Measurements from ENCODE around the gene SLC30A2.

DNA sequence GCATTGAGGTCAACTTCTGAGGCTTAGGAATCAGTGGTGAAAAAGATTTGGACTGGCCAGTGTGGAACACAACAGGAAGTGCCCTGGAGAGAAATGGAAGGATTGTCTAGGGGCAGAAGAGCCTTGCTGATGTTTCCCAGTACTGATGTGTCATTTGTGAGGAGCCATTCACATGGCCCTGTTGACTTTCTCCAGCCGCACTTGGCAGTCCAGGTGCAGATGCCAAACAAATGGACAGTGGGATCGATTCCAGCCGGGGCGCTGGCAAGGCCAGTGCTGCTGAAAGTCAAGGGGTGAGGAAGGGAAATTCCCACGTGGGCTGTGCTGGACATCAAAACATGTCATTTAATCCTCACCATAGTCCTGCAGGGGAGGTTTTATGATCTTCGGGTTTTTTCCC lies 26.4 kb upstream of the SLC30A2 start:
- TF ChIP-seq POLR2A (IDR thresholded peaks at IDR 0.05; ENCODE audit: low read length) = no peak
- no peak for TF ChIP-seq GATA1 (IDR thresholded peaks at IDR 0.05; ENCODE audit: low read depth, low read length)

All from erythroblast (primary cell).